DND-41 (cell line): ENCODE data around the gene PSD.

Experiments
- ATAC-seq: fragments of 200-7000 bp; cut with Tn5 transposase; 3 replicates; pipeline ENCODE4 v1.9.1; 2021; ENCODE audit warnings: low read depth; ENCODE audit not compliant: insufficient read depth
- DNase-seq: peaks from one replicate; pipeline ENCODE4 v3.0.0-alpha.2; 2020
- H2AFZ ChIP-seq: 2 replicates; pipeline ENCODE4 v1.6.0; 2012; ENCODE audit warnings: low read depth, low read length
- H3K27ac ChIP-seq: 2 replicates; pipeline ENCODE4 v1.5.1; 2012; ENCODE audit warnings: low read length, inconsistent platforms
- H3K27me3 ChIP-seq: fragments of 200-600 bp; sonication (generic); 2 replicates; pipeline ENCODE4 v1.6.0; 2012; ENCODE audit warnings: low read length, mild to moderate bottlenecking, inconsistent platforms; ENCODE audit not compliant: insufficient read depth, poor library complexity
- H3K36me3 ChIP-seq: 2 replicates; pipeline ENCODE4 v1.5.1; 2012; ENCODE audit warnings: low read length, inconsistent platforms; ENCODE audit not compliant: insufficient read depth
- H3K4me1 ChIP-seq: 2 replicates; pipeline ENCODE4 v1.5.1; 2012; ENCODE audit warnings: mild to moderate bottlenecking, low read length; ENCODE audit not compliant: insufficient read depth
- H3K4me2 ChIP-seq: 2 replicates; pipeline ENCODE4 v1.6.0; 2012; ENCODE audit warnings: mild to moderate bottlenecking, moderate library complexity, low read length, inconsistent platforms; ENCODE audit not compliant: insufficient read depth
- H3K4me3 ChIP-seq, 2 experiments: fragments of 200-600 bp in 1 of 2; shearing (Covaris generic) in 1 of 2; 2 replicates each; pipeline ENCODE4 v1.5.1; 2012 to 2016; ENCODE audit warnings: inconsistent platforms in 2 of 2, low read length in 2 of 2, mild to moderate bottlenecking in 2 of 2, low read depth in 1 of 2, moderate library complexity in 1 of 2
- H3K79me2 ChIP-seq: 2 replicates; pipeline ENCODE4 v1.6.0; 2012; ENCODE audit warnings: low read length, inconsistent platforms; ENCODE audit not compliant: insufficient read depth
- H3K9ac ChIP-seq: 2 replicates; pipeline ENCODE4 v1.6.0; 2012; ENCODE audit warnings: low read depth, mild to moderate bottlenecking, inconsistent platforms, low read length, moderate library complexity
- H3K9me3 ChIP-seq: 2 replicates; pipeline ENCODE4 v1.5.1; 2012; ENCODE audit warnings: low read length, moderate library complexity, mild to moderate bottlenecking, inconsistent platforms; ENCODE audit not compliant: insufficient read depth, severe bottlenecking
- H4K20me1 ChIP-seq: 2 replicates; pipeline ENCODE4 v1.6.0; 2012; ENCODE audit warnings: low read length; ENCODE audit not compliant: insufficient read depth
- EZH2 ChIP-seq: IDR thresholded peaks from 3 replicates; pipeline ENCODE4 v1.6.1; 2012; ENCODE audit warnings: borderline replicate concordance, low read depth, mild to moderate bottlenecking, moderate library complexity, low read length, inconsistent platforms; ENCODE audit not compliant: severe bottlenecking
- TF ChIP-seq, protein P1 (sequence below): IDR thresholded peaks from 2 replicates; pipeline ENCODE4 v1.5.1; 2012; ENCODE audit warnings: borderline replicate concordance, low read length, moderate library complexity, mild to moderate bottlenecking; ENCODE audit not compliant: poor library complexity, severe bottlenecking; ENCODE audit errors: extremely low read depth

The PSD gene

DNA sequence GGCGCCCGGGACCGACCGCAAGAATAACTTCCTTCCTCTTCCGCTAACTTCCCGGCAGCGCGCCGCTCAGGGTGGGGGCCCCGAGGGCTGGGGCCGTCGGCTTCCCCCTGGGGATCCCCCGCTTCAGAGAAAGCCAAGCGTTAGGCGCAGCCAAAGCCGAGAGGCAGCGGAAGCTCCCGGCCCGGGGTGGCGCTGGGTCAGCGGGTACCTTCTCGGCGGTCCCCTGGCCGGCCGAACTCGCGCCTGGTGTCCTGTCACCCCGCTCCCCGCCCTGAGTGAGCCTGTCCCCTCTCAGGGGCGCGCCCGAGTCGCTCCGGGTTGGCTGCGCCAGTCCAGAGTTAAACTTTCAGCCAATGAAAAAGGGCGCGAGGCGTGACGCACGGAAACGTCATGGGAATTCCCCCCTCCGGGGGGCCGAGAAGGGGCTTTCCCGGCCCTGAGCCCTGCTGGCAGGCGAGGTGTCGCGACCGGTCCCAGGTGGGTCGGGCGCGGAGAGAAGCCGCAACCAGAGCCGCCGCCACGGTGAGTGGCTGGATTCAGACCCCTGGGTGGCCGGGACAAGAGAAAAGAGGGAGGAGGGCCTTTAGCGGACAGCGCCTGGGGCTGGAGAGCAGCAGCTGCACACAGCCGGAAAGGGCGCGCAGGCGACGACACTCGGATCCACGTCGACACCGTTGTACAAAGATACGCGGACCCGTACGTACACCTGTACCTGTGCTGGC lies 24.3 kb downstream of the PSD start:
- Histone ChIP-seq H4K20me1 (0 out of 2 replicates have a peak, but pooled peaks cover 8% of the 10 kb centered on the region), H3K9me3 (no peaks in the 10 kb centered on the region), H3K4me3 (peak overlapping the region; percentile 12 to 64; a peak in 3 of 4 replicates), H3K36me3 (no peaks in the 10 kb centered on the region), H2AFZ (peak overlapping the region; percentile 86), H3K79me2 (0 out of 2 replicates have a peak, but pooled peaks cover 2% of the 10 kb centered on the region), H3K27ac (no peak overlapping the region), H3K9ac (peak overlapping the region; percentile 48), H3K4me2 (peak overlapping the region; percentile 89), H3K27me3 (no peaks in the 10 kb centered on the region), H3K4me1 (peaks cover 50% of the 10 kb centered on the region)
- DNase-seq (peak; percentile 90), ATAC-seq (peak; percentile 83)
- TF ChIP-seq, protein P1, sequence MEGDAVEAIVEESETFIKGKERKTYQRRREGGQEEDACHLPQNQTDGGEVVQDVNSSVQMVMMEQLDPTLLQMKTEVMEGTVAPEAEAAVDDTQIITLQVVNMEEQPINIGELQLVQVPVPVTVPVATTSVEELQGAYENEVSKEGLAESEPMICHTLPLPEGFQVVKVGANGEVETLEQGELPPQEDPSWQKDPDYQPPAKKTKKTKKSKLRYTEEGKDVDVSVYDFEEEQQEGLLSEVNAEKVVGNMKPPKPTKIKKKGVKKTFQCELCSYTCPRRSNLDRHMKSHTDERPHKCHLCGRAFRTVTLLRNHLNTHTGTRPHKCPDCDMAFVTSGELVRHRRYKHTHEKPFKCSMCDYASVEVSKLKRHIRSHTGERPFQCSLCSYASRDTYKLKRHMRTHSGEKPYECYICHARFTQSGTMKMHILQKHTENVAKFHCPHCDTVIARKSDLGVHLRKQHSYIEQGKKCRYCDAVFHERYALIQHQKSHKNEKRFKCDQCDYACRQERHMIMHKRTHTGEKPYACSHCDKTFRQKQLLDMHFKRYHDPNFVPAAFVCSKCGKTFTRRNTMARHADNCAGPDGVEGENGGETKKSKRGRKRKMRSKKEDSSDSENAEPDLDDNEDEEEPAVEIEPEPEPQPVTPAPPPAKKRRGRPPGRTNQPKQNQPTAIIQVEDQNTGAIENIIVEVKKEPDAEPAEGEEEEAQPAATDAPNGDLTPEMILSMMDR = peak; percentile 0
- no peak for TF ChIP-seq EZH2

DNA sequence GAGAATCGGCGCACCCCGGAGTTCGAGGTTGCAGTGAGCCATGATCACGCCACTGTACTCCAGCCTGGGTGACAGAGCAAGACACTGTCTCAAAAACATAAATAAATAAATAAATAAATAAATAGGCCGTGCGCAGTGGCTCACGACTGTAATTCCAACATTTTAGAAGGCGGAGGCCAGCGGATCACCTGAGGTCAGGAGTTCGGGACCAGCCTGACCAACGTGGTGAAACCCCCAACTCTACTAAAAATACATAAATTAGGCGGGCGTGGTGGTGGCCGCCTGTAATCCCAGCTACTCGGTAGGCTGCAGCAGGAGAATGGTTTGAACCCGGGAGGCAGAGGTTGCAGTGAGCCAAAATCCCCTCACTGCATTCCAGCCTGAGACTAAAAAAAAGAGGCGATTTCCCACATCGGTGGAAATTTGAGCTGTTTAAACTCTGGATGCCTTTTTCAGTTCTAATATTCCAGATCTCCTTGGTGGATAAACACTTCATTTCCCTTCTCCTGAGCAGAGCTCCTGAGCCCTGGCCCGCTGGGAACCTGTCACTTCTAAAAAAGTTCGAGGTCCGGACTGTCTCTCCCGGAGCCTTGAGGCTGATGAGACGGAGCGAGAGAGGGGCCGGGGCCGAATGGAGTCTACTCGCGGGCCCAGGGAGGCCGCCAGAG lies 25.0 kb downstream of the PSD start:
- ATAC-seq = no peak; the same call in 2 of the 3 replicates
- H3K4me3 ChIP-seq = peak overlapping the region; percentile 12 to 64; a peak in 3 of 4 replicates
- DNase-seq = no peak
- H3K79me2 ChIP-seq = 0 out of 2 replicates have a peak, but pooled peaks cover 2% of the 10 kb centered on the region
- 0 out of 2 replicates have a peak, but pooled peaks cover 8% of the 10 kb centered on the region for H4K20me1 ChIP-seq
- H2AFZ ChIP-seq = peak overlapping the region; percentile 50
- H3K9ac ChIP-seq = peak overlapping the region; percentile 48
- no peaks in the 10 kb centered on the region for H3K27me3 ChIP-seq
- TF ChIP-seq EZH2 = no peak
- TF ChIP-seq, protein P1 = peak; percentile 85
- no peak overlapping the region; the same call in 1 of the 2 replicates for H3K27ac ChIP-seq
- H3K36me3 ChIP-seq = no peaks in the 10 kb centered on the region
- peaks cover 44% of the 10 kb centered on the region for H3K4me1 ChIP-seq
- H3K4me2 ChIP-seq = peak overlapping the region; percentile 89
- no peaks in the 10 kb centered on the region for H3K9me3 ChIP-seq

DNA sequence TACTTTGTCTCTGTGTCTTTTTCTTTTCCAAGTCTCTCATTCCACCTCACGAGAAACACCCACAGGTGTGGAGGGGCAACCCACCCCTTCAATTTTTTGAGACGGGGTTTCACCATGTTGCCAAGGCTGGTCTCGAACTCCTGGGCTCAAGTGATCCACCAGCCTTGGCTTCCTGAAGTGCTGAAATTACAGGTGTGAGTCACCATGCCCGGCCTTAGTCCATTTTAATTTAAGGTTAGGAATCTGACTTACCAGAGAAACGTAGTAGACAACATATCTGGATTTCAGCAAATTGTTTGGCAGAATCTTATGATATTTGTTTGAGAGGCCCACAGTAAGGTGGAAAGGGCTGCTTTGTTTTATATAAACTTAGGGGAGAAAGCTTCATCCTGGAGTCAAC lies 26.3 kb downstream of the PSD start:
- Histone ChIP-seq H3K4me1 (peaks cover 40% of the 10 kb centered on the region), H3K9me3 (no peaks in the 10 kb centered on the region), H3K36me3 (no peaks in the 10 kb centered on the region), H3K4me2 (no peak overlapping the region), H3K79me2 (0 out of 2 replicates have a peak, but pooled peaks cover 2% of the 10 kb centered on the region), H3K9ac (no peak overlapping the region), H3K4me3 (no peak overlapping the region), H3K27ac (no peak overlapping the region), H4K20me1 (0 out of 2 replicates have a peak, but pooled peaks cover 8% of the 10 kb centered on the region), H3K27me3 (no peaks in the 10 kb centered on the region), H2AFZ (no peak overlapping the region)
- ATAC-seq (no peak), DNase-seq (no peak)
- TF ChIP-seq, protein P1 = no peak
- TF ChIP-seq EZH2 = no peak
